H1 (cell line): ENCODE measurements around the gene WWC1. TPM values are rescaled to one million over a fixed set of nuclear protein-coding genes. Genes with fewer than 3 reads are reported as not detected.

Experiments
- CTCF ChIA-PET: fragments of 300-600 bp; sonication (Branson Sonifier 250); formaldehyde crosslinking; loops from one replicate; lab custom pipeline; 2021; ENCODE audit not compliant: partially characterized antibody; lab: Charles Lee
- POLR2A ChIA-PET: fragments of 300-600 bp; sonication (Branson Sonifier 250); formaldehyde crosslinking; loops from one replicate; lab custom pipeline; 2021; ENCODE audit warnings: inconsistent platforms; ENCODE audit not compliant: partially characterized antibody; lab: Charles Lee
- DNase-seq, 2 experiments: peaks; one replicate each; pipeline versions ENCODE4 v3.0.0 to v3.0.0-alpha.2; 2010 to 2022; ENCODE audit warnings: low spot score in 2 of 2, low read depth in 1 of 2, mixed read lengths in 1 of 2
- FAIRE-seq: peaks from 2 replicates; lab custom pipeline; 2011; peaks lifted over from hg19 to GRCh38; lab: Jason Lieb, UNC
- H2AFZ ChIP-seq: 2 replicates; pipeline ENCODE4 v1.8.1; 2012; ENCODE audit warnings: low read length, inconsistent platforms
- H2AK5ac ChIP-seq: 2 replicates; pipeline ENCODE4 v1.6.1; 2013; ENCODE audit warnings: low read depth, low read length
- H2BK120ac ChIP-seq: replicated peaks from 2 replicates; pipeline ENCODE3; 2013; ENCODE audit warnings: low read depth, low read length, inconsistent platforms
- H2BK12ac ChIP-seq: 2 replicates; pipeline ENCODE4 v1.6.1; 2013; ENCODE audit warnings: low read depth, low read length
- H2BK15ac ChIP-seq: 2 replicates; pipeline ENCODE4 v1.6.1; 2013; ENCODE audit warnings: low read length
- H2BK20ac ChIP-seq: 2 replicates; pipeline ENCODE4 v1.6.1; 2013; ENCODE audit warnings: low read length
- H2BK5ac ChIP-seq: 2 replicates; pipeline ENCODE4 v1.6.1; 2013; ENCODE audit warnings: low read depth, low read length
- H3K14ac ChIP-seq: 2 replicates; pipeline ENCODE4 v1.6.1; 2013; ENCODE audit warnings: inconsistent platforms; ENCODE audit not compliant: insufficient read length
- H3K18ac ChIP-seq: 2 replicates; pipeline ENCODE4 v1.6.1; 2013; ENCODE audit warnings: low read length; ENCODE audit errors: extremely low read depth
- H3K23ac ChIP-seq: 2 replicates; pipeline ENCODE4 v1.6.1; 2013; ENCODE audit warnings: inconsistent platforms; ENCODE audit not compliant: insufficient read length
- H3K23me2 ChIP-seq: 2 replicates; pipeline ENCODE4 v1.6.1; 2013; ENCODE audit warnings: low read depth, low read length
- H3K27ac ChIP-seq: 2 replicates; pipeline ENCODE4 v1.6.1; 2011; ENCODE audit warnings: low read depth, low read length, inconsistent platforms
- H3K27me3 ChIP-seq, 4 experiments: replicated peaks in 1 of 4; 1 replicate in 1 of 4; 2 replicates in 3 of 4; pipeline versions ENCODE4 v1.6.1 to v1.8.1; 2011 to 2013; ENCODE audit warnings: low read length in 3 of 4, mild to moderate bottlenecking in 3 of 4, inconsistent platforms in 2 of 4, mixed read lengths in 2 of 4, moderate library complexity in 1 of 4; ENCODE audit not compliant: control insufficient read depth in 3 of 4, insufficient read depth in 3 of 4; ENCODE audit errors: extremely low read depth in 1 of 4
- H3K36me3 ChIP-seq, 4 experiments: 2 replicates each; pipeline versions ENCODE4 v1.6.1 to v1.8.1; 2011 to 2013; ENCODE audit warnings: mild to moderate bottlenecking in 4 of 4, low read length in 3 of 4, moderate library complexity in 2 of 4, control low read depth in 1 of 4, inconsistent platforms in 1 of 4; ENCODE audit not compliant: insufficient read depth in 4 of 4, control insufficient read depth in 2 of 4
- H3K4ac ChIP-seq: replicated peaks from 2 replicates; pipeline ENCODE3; 2013; ENCODE audit warnings: low read length, low read depth, mixed read lengths, inconsistent platforms; ENCODE audit not compliant: insufficient read length
- H3K4me1 ChIP-seq, 4 experiments: replicated peaks in 1 of 4; 1 replicate in 1 of 4; 2 replicates in 3 of 4; pipeline versions ENCODE4 v1.6.1 to v1.8.1; 2011 to 2013; ENCODE audit warnings: low read length in 3 of 4, inconsistent platforms in 2 of 4, mixed read lengths in 1 of 4; ENCODE audit not compliant: insufficient read depth in 4 of 4, control insufficient read depth in 3 of 4
- H3K4me2 ChIP-seq, 2 experiments: 2 replicates each; pipeline versions ENCODE4 v1.6.1 to v1.8.1; 2011 to 2013; ENCODE audit warnings: low read depth in 2 of 2, low read length in 2 of 2, control low read depth in 1 of 2, inconsistent platforms in 1 of 2, mild to moderate bottlenecking in 1 of 2; ENCODE audit not compliant: insufficient read depth in 1 of 2
- H3K4me3 ChIP-seq, 4 experiments: fragments of 200-600, 300-600 bp in 1 of 4; sonication (generic), shearing (Covaris generic), sonication (Bioruptor Twin) in 1 of 4; 2 replicates each; pipeline versions ENCODE4 v1.5.1 to v1.8.1; 2011 to 2016; ENCODE audit warnings: low read length in 4 of 4, low read depth in 3 of 4, control low read depth in 2 of 4, inconsistent platforms in 2 of 4, mild to moderate bottlenecking in 2 of 4, mixed read lengths in 1 of 4, moderate library complexity in 1 of 4; ENCODE audit not compliant: insufficient read depth in 2 of 4; ENCODE audit errors: extremely low read depth in 1 of 4
- H3K56ac ChIP-seq: replicated peaks from 2 replicates; pipeline ENCODE3; 2013; ENCODE audit warnings: low read depth, mild to moderate bottlenecking, mixed read lengths, low read length, inconsistent platforms; ENCODE audit not compliant: insufficient read length
- H3K79me1 ChIP-seq: 2 replicates; pipeline ENCODE4 v1.6.1; 2013; ENCODE audit warnings: low read depth, low read length, control low read depth
- H3K79me2 ChIP-seq, 2 experiments: 2 replicates each; pipeline versions ENCODE4 v1.6.1 to v1.8.1; 2012 to 2013; ENCODE audit warnings: low read length in 2 of 2, mild to moderate bottlenecking in 2 of 2, inconsistent platforms in 1 of 2; ENCODE audit not compliant: insufficient read depth in 2 of 2, control insufficient read depth in 1 of 2
- H3K9ac ChIP-seq, 4 experiments: replicated peaks in 1 of 4; 1 replicate in 1 of 4; 2 replicates in 3 of 4; pipeline versions ENCODE4 v1.6.1 to v1.8.1; 2011 to 2013; ENCODE audit warnings: low read depth in 3 of 4, low read length in 3 of 4, control low read depth in 2 of 4, mild to moderate bottlenecking in 2 of 4, moderate library complexity in 2 of 4, inconsistent platforms in 1 of 4; ENCODE audit errors: extremely low read depth in 1 of 4
- H3K9me3 ChIP-seq, 2 experiments: 2 replicates each; pipeline versions ENCODE4 v1.6.1 to v1.8.1; 2012 to 2013; ENCODE audit warnings: mild to moderate bottlenecking in 2 of 2, moderate library complexity in 2 of 2, control low read depth in 1 of 2, inconsistent platforms in 1 of 2, low read depth in 1 of 2, low read length in 1 of 2, mixed read lengths in 1 of 2; ENCODE audit not compliant: insufficient read depth in 2 of 2
- H4K20me1 ChIP-seq, 2 experiments: replicated peaks in 1 of 2; 2 replicates each; pipeline versions ENCODE3 to v1.8.1; 2011 to 2013; ENCODE audit warnings: inconsistent platforms in 2 of 2, low read length in 2 of 2, mild to moderate bottlenecking in 1 of 2; ENCODE audit not compliant: insufficient read depth in 2 of 2, control insufficient read depth in 1 of 2
- H4K5ac ChIP-seq: 2 replicates; pipeline ENCODE4 v1.6.1; 2013; ENCODE audit warnings: low read length, low read depth, mixed read lengths, inconsistent platforms; ENCODE audit not compliant: insufficient read length
- H4K8ac ChIP-seq: 2 replicates; pipeline ENCODE4 v1.8.0; 2013; ENCODE audit warnings: mild to moderate bottlenecking, moderate library complexity, low read length, inconsistent platforms; ENCODE audit not compliant: insufficient read depth; ENCODE audit errors: extremely low read depth
- H4K91ac ChIP-seq: replicated peaks from 2 replicates; pipeline ENCODE3; 2013; ENCODE audit warnings: low read length, mixed read lengths, inconsistent platforms; ENCODE audit not compliant: insufficient read length
- ATF3 ChIP-seq: IDR thresholded peaks from 2 replicates; pipeline ENCODE4 v1.6.1; 2011; ENCODE audit warnings: low read depth, mild to moderate bottlenecking, low read length; ENCODE audit not compliant: insufficient read depth
- BACH1 ChIP-seq: IDR thresholded peaks from 2 replicates; pipeline ENCODE4 v1.6.1; 2012; ENCODE audit warnings: low read length, improper control_type of control experiment
- CBX8 ChIP-seq: fragments of 300-800, 300-1000 bp; sonication (generic); IDR thresholded peaks from 2 replicates; pipeline ENCODE4 v1.7.1; 2016; ENCODE audit warnings: low read depth, low read length, borderline replicate concordance
- CEBPB ChIP-seq: IDR thresholded peaks from 2 replicates; pipeline ENCODE4 v1.6.1; 2012; ENCODE audit warnings: low read depth, low read length
- CHD1 ChIP-seq: IDR thresholded peaks from 2 replicates; pipeline ENCODE4 v1.6.1; 2012; ENCODE audit warnings: low read depth, low read length, improper control_type of control experiment
- EP300 ChIP-seq, 2 experiments: IDR thresholded peaks; 1 replicate in 1 of 2; 2 replicates in 1 of 2; pipeline ENCODE4 v1.6.1; 2011 to 2012; ENCODE audit warnings: low read depth in 2 of 2, low read length in 2 of 2, mild to moderate bottlenecking in 2 of 2, borderline replicate concordance in 1 of 2, inconsistent platforms in 1 of 2, moderate library complexity in 1 of 2
- JUND ChIP-seq: IDR thresholded peaks from 2 replicates; pipeline ENCODE4 v1.6.1; 2011; ENCODE audit warnings: mild to moderate bottlenecking, improper control_type of control experiment, low read length
- KDM4A ChIP-seq: IDR thresholded peaks from one replicate; pipeline ENCODE4 v1.7.1; 2012; ENCODE audit warnings: low read depth, mild to moderate bottlenecking, moderate library complexity, low read length, inconsistent platforms; ENCODE audit not compliant: severe bottlenecking
- SIX5 ChIP-seq: IDR thresholded peaks from 2 replicates; pipeline ENCODE4 v1.6.1; 2011; ENCODE audit warnings: mild to moderate bottlenecking, low read depth, low read length
- TAF7 ChIP-seq: optimal IDR thresholded peaks from 2 replicates; pipeline ENCODE3; 2011; ENCODE audit warnings: low read depth, mild to moderate bottlenecking, inconsistent platforms, low read length, moderate library complexity, borderline replicate concordance
- WGBS, 2 experiments: shearing (Covaris generic) in 1 of 2; methylation state at CpG; one replicate each; pipeline versions ENCODE4 v1.1.6 to v1.1.7; 2013 to 2015; ENCODE audit warnings: low lambda C conversion rate in 2 of 2, mixed read lengths in 2 of 2, inconsistent platforms in 1 of 2, low coverage in 1 of 2, missing lambda C conversion rate in 1 of 2; ENCODE audit not compliant: insufficient replicate concordance in 2 of 2, insufficient coverage in 1 of 2, insufficient read length in 1 of 2; ENCODE audit errors: extremely low coverage in 1 of 2, missing lambda C conversion rate in 1 of 2; 5-methylcytosine and 5-hydroxymethylcytosine counted together
- polyA plus RNA-seq, 7 experiments: library from polyadenylated mRNA; depleted of rRNA in 3 of 7; stranded (reverse) in 5 of 7; unstranded in 2 of 7; fragments of >200 nt in 5 of 7; fragments of 200-250 nt in 2 of 7; gene quantifications; 1 replicate in 5 of 7; 2 replicates in 1 of 7; 4 replicates in 1 of 7; pipeline versions ENCODE4 v1.2.1 to v1.2.3, GENCODE V29; 2011 to 2013; ENCODE audit warnings: missing spikeins in 2 of 7, mixed read lengths in 2 of 7
- total RNA-seq: library from RNA; stranded (reverse); fragmentation: NEBNext Ultra II Directional; extraction: Animal tissue kit (Norgen Biotek cat#: 25700); gene quantifications from 2 replicates; pipeline ENCODE4 v1.2.1, GENCODE V29; 2021

Gene WWC1
- total and polyA plus RNA-seq, 2 of the 8 experiments (the other 6 are each of a cell fraction or from before 2014, with no cell fraction given): 16.4 to 41.1 TPM

GRCh38 chr5:168328814-168329213 lies 37.4 kb downstream of the WWC1 start:
- Histone ChIP-seq H3K4ac (no peak overlapping the region), H4K5ac (no peak overlapping the region), H3K4me2 (peak overlapping the region; percentile 44 to 61), H4K20me1 (peaks cover 6 to 8% of the 10 kb centered on the region in 2 experiments), H3K9me3 (no peaks in the 10 kb centered on the region), H3K27me3 (no peaks in the 10 kb centered on the region), H2AK5ac (no peak overlapping the region), H3K23me2 (no peaks in the 10 kb centered on the region), H4K8ac (no peak overlapping the region), H2BK120ac (no peak overlapping the region), H3K14ac (no peak overlapping the region), H3K36me3 (no peaks in the 10 kb centered on the region), H2BK20ac (no peak overlapping the region), H2BK5ac (no peak overlapping the region; the same call in 1 of the 2 replicates), H3K56ac (no peak overlapping the region), H3K79me1 (peaks cover 19% of the 10 kb centered on the region), H3K79me2 (peaks cover 0 to 60% of the 10 kb centered on the region in 2 experiments; a peak in 2 of 4 replicates), H3K4me1 (peaks cover 21 to 36% (median 26%) of the 10 kb centered on the region in 4 experiments), H3K4me3 (peak overlapping the region in 1 of 4 experiments; percentile 38; a peak in 2 of 8 replicates), H3K23ac (no peak overlapping the region), H2BK15ac (0 out of 2 replicates have a peak overlapping the region, but pooled peaks have one; percentile 3), H3K9ac (no peak overlapping the region), H3K18ac (peak overlapping the region; percentile 24; the same call in 1 of the 2 replicates), H3K27ac (no peak overlapping the region), H4K91ac (no peak overlapping the region), H2BK12ac (peak overlapping the region; percentile 76; the same call in 1 of the 2 replicates), H2AFZ (no peak overlapping the region)
- ChIA-PET CTCF (interaction anchor here (1.0 to 2.9 kb wide), 6 partner anchors 8 to 39 kb away, joined by 3 to 18 read pairs (median 6); no protein-coding TSS in a partner anchor), POLR2A (interaction anchor here (0.7 to 2.3 kb wide), 5 partner anchors 12 to 529 kb away, joined by 3 to 7 read pairs (median 5); partner anchors contain the start of gene WWC1)
- WGBS, 2 experiments: 55% methylated on average over 6 of the region's 6 CpGs; no CpG with 5 or more reads in 1 of the 2 experiments
- no peak for TF ChIP-seq CBX8
- peak; percentile 88 for TF ChIP-seq CHD1
- no peak for TF ChIP-seq ATF3
- TF ChIP-seq SIX5: 0 out of 2 replicates have a peak, but pooled peaks have one; percentile 13
- no peak for TF ChIP-seq KDM4A
- no peak for TF ChIP-seq TAF7
- TF ChIP-seq BACH1: no peak
- peak in 1 of 2 experiments; percentile 95; a peak in 2 of 3 replicates for TF ChIP-seq EP300 (IDR thresholded peaks at IDR 0.05; ENCODE audit: borderline replicate concordance in 1 of 2, low read depth in 2 of 2, low read length in 2 of 2)
- TF ChIP-seq JUND: peak; percentile 88
- no peak for TF ChIP-seq CEBPB
- DNase-seq (peak in 1 of 2 experiments; percentile 69), FAIRE-seq (peak; percentile 71)
